PC-3 (cell line): ENCODE measurements around the gene NPIPB12.
"Not testable (repeated sequence)": the region's sequence is repeated elsewhere in the genome, so short reads cannot be mapped to it uniquely, and the experiment has no call there.

ENCODE experiments used
- CTCF ChIP-seq: fragments of 300-600 bp; sonication (generic); conservative IDR thresholded peaks from 2 replicates; pipeline ENCODE4 v1.5.1; 2017; ENCODE audit warnings: antibody characterized with exemption, low read depth, mild to moderate bottlenecking, low read length
- EZH2phosphoT487 ChIP-seq: fragments of 300-600 bp; sonication (generic); IDR thresholded peaks from 2 replicates; pipeline ENCODE4 v1.6.1; 2018; ENCODE audit warnings: mild to moderate bottlenecking, antibody characterized with exemption, low read length, borderline replicate concordance

- TF ChIP-seq CTCF, EZH2phosphoT487: not testable (repeated sequence)
Measured at GRCh38 chr16:29466904-29467303, 39.3 kb downstream of the NPIPB12 start.
